ENCODE data around the gene GHRH.
A peak's percentile ranks its signal among the peaks of the same experiment; 100 is the strongest.

GHRH gene

GRCh38 chr20:37266940-37267666 lies 5.5 kb upstream of the GHRH start:
- FAIRE-seq (no peak), DNase-seq (ENCODE audit: extremely low spot score, insufficient read length, low read depth) (no peak)

GRCh38 chr20:37265152-37265551 lies 3.5 kb upstream of the GHRH start:
- FAIRE-seq (peak; percentile 41), DNase-seq (ENCODE audit: extremely low spot score, insufficient read length, low read depth) (no peak)

- no peak for DNase-seq (ENCODE audit: extremely low spot score, insufficient read length, low read depth)
- FAIRE-seq: no peak
Measured at GRCh38 chr20:37263686-37264085, 2.1 kb upstream of the GHRH start.

DNA sequence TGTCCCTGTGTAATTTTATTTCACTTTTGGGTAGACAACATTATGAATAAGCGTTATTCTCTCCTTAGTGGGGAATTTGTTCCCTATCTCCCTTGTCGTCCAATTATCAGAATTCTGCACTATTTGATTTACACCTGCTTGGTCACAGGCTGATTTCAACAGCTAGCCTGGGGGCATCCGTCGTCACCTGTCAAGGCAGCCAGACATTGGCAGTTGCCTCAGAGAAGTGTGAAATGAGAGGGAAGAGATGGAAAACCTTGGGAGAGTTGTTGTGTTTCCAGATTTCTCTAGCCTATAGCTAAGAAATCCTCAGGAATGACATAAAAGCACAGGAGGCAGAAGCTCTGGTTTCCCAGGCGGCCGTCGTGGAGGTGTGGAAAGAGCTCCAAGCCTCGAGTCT lies 891 bp upstream of the GHRH start:
- DNase-seq (ENCODE audit: extremely low spot score, insufficient read length, low read depth) (no peak), FAIRE-seq (no peak)

- FAIRE-seq (no peak), DNase-seq (ENCODE audit: extremely low spot score, insufficient read length, low read depth) (no peak)
Measured at GRCh38 chr20:37260923-37261322, 691 bp downstream of the GHRH start.

DNA sequence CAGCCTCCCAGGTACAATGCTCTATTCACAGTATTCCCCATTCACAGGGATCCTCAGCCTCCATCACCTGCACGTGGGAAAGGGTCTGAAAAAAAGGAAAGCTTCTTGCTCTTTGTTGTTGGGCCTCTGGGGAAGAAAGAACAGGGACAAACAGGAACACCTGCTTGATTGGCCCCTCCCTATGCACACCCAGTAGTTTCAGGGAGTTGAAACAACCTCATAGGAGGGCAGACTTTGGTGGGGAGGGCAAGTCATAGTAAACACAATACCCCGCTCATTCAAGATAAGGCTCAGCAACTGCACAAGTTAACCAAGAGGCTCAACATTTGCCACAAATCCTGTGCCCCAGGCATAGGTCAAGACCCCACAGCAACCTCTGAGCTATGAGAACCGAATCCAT lies 1.7 kb downstream of the GHRH start:
- FAIRE-seq (no peak), DNase-seq (ENCODE audit: extremely low spot score, insufficient read length, low read depth) (no peak)

- FAIRE-seq (no peak), DNase-seq (ENCODE audit: extremely low spot score, insufficient read length, low read depth) (no peak)
Measured at GRCh38 chr20:37259031-37259430, 2.6 kb downstream of the GHRH start.

DNA sequence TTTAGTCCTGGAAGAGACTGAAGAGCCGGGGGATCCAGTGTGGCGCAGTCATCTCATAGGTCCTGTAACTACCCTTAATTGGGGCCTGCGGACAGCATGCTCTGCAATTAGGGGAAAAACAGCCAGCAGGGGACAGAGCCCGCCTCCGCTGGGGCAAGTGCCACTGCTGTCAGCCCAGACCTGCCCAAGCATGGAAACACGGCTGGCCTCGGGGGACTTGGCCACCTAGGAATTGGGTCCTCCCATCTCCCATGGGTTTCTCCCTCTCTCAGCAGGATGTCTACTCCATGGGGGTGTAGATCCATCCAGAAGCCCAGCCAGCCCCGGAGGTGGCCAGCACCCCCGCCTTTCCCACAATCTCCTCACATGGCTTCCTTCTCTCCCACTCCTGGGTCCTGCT lies 3.6 kb downstream of the GHRH start:
- DNase-seq (ENCODE audit: extremely low spot score, insufficient read length, low read depth) (no peak), FAIRE-seq (no peak)

- no peak for FAIRE-seq
Measured at GRCh38 chr20:37257530-37257929, 4.1 kb downstream of the GHRH start.

GRCh38 chr20:37256286-37256685 lies 5.3 kb downstream of the GHRH start:
- no peak for DNase-seq (ENCODE audit: extremely low spot score, insufficient read length, low read depth)
- FAIRE-seq: no peak

More at GRCh38 chr20:37257530-37257929, 4.1 kb downstream of the GHRH start:
- DNase-seq (ENCODE audit: extremely low spot score, insufficient read length, low read depth): no peak

DNA sequence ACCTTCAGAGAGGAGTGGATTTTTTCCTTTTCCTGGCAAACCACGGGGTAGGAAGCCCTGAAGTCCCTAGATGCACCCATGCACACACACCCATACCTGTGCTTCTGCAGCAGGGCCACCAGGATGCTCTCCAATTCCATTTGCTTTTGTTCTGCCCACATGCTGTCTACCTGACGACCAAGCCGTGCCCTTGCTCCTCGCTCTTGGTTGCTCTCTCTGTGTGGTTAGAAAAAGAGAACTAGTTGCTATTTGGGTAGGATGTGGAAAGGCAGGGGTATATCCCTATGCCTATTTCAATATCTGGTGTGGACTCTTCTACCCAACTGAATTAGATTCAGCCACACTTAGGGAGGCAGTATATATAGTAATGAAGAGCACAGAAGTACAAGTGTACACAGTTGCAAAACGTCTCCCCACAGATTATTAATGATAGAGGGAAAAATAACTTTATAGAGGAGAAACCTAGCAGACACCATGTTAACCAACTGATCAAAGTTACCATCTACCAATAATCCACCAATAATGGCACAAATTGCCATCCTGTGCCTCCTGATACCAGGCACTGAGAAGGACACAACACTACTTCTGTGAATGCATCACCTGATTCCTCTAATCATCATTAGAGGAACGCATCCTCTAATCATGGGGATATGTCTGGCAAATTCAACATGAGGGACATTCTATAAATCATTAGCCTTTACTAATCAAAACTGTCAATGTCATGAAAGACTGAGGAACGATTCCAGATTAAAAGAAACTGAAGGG lies 7.3 kb downstream of the GHRH start:
- FAIRE-seq: no peak
- no peak for DNase-seq (ENCODE audit: extremely low spot score, insufficient read length, low read depth)

GRCh38 chr20:37253087-37253486 lies 8.5 kb downstream of the GHRH start:
- DNase-seq (ENCODE audit: extremely low spot score, insufficient read length, low read depth) (no peak), FAIRE-seq (no peak)

DNA sequence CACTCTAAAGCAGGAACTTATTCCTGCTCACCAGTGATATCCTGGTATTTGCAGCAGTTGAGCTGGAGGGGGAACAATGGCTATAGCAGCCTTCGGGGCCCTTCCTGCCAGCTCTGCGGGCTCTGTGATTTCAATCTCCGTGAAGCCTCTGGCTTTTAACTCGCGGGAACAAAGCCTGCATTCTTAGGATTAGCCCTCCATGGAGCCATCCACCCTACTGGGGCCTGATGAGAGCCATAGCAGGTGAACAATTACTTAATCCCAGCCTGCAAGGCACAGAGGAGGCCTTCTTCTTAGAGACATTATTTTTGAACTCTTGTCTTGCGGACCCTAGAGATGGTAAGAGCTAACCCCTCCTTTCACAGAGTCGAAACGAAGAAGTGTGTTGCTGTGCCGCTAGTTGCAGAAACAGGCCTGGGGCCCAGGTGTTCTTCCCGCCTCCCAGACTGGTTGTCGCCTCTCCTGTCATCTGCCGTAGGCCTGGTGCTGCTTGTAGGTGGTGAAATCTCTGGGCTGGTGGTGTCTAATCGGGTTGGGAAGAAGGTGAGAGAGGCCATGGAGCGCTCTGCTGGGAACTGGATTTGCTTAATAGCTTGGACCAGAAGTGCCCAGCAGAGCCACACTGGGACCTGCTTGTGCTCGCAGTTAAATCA lies 9.7 kb downstream of the GHRH start:
- no peak for DNase-seq (ENCODE audit: extremely low spot score, insufficient read length, low read depth)
- no peak for FAIRE-seq

- no peak for FAIRE-seq
- DNase-seq (ENCODE audit: extremely low spot score, insufficient read length, low read depth): no peak
Measured at GRCh38 chr20:37249304-37249703, 12.3 kb downstream of the GHRH start.

- no peak for FAIRE-seq
- DNase-seq (ENCODE audit: extremely low spot score, insufficient read length, low read depth): no peak
Measured at GRCh38 chr20:37247547-37247946, 14.1 kb downstream of the GHRH start.

- FAIRE-seq (no peak), DNase-seq (ENCODE audit: extremely low spot score, insufficient read length, low read depth) (no peak)
Measured at GRCh38 chr20:37246736-37247135, 14.9 kb downstream of the GHRH start.

GRCh38 chr20:37245216-37246150 lies 16.1 kb downstream of the GHRH start:
- DNase-seq (ENCODE audit: extremely low spot score, insufficient read length, low read depth): no peak
- no peak for FAIRE-seq

GRCh38 chr20:37244572-37244957 lies 17.0 kb downstream of the GHRH start:
- DNase-seq (ENCODE audit: extremely low spot score, insufficient read length, low read depth): no peak
- no peak for FAIRE-seq

- DNase-seq (ENCODE audit: extremely low spot score, insufficient read length, low read depth): no peak
- FAIRE-seq: no peak
Measured at GRCh38 chr20:37243937-37244571, 17.6 kb downstream of the GHRH start.
